DMS79 treated with DMSO at 0.1 percent for 48 hours (cell line): Measurements from ENCODE around the gene SLC2A9.
A peak's percentile ranks its signal among the peaks of the same experiment; 100 is the strongest.

Source experiments
- DNase-seq: peaks from one replicate; lab custom pipeline; 2025; lab: John Stamatoyannopoulos, UW

SLC2A9 gene

DNA sequence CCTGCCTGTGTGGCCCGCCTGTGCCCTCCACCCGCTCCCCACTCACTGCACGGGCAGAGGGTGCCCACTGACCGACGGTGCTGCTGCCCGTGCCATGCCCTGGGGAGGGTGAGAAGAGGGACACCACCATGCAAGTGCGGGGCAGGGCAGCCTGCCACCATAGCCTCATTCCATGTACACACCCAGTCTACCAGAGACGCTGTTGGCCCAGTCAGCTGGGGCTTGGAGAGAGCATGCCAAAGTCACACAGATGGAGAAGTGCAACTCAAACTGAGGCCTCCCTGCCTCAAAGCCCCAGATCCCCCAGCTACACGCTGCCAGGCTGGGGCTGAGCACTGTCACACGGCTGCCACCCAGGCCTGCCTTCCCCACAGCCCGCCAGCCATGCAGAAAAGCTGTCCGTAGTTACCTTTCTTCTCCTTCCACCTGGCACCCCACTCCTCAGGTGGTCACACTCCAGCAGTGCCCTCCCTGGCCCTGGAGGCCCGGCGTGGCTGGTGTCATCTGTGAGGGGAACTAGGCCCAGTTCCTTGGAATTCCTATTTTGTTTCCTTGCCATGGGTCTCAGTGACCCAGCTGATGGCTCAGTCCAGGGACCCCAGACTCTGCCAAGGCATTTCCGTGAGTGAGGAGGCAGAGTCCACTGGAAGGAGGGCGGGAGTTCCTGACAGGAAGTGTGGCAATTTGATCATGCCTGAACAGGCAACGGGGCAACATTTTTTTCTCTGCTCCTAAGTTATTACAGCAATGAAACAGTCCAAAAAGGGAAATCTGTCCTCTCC, at the start of gene SLC2A9:
SLC2A9 (minus strand) TSS at position 627 of the 782 bp plus-strand sequence; CDS start at position 559, 68 bp downstream.
- no peak for DNase-seq

DNA sequence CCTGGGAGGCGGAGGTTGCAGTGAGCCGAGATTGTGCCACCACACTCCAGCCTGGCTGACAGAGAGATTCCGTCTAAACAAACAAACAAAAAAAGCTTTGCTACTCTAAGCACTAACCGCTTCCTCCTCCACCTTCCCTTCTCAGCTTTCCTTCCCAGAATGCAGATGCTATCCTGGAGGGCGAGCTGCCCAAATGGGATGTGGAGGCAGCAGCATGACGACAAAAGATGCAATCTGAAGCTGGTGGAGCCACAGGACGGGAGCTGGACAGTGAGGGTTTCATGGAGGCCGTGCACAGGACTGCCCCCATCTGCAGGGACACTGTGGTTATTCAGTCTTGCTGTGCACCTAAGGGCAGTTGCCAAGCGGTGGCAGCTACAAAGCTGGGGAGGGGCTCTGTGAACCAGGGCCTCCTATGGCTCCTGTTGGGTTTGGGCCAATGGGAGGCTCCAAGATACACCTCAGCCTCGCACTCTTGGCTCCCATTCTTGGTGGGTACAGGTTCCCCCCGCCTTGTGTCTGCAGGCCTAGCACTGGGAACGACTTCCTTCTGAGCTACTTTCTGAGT, 47.9 kb upstream of the SLC2A9 start:
- DNase-seq, result no peak

DNA sequence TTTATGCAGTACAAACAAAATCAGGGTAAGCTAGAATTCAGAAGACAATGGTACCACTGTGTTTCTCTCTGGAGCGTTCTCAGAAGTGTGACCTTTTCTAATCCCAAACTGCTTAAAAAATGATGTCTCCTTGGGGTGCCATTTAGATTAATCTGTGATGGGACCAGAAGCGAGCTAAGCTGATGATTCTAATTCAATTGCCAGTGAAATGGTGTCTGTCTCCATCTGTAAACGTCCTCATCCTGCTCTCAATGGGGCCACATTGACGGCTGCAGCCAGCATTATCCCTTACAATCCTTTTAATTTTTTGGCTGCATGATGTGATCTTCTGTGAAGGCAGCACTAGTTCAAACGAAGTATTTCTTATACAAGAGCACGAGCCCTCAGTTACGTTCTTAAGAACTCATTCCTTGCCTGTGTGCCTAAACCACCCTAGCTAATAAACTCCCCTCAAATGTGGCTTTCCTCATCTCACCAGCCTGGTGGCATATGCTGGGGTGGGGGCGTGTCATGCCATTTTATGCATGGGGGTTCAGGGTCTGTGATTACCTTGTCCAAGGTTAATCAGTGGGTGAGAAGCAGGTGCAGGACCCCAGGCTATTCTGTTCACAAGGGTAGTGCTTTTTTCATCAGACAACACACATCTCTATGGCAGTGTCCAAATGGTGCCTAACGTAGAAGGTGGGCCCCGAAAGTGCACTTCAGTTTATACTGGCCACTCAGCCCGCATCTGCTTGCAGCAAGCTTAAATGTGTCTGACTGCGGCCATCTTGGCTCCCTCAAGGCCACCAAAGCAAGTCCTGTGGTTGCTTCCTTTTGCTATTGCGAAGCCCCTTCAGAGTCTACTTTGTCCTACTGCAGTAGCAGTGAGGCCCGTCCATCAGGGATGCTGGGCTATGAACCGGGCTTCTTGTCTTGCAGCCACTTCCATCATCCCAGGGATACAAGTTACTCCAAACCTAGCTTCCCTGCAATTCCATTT, 45.7 kb upstream of the SLC2A9 start:
- DNase-seq, result no peak

DNA sequence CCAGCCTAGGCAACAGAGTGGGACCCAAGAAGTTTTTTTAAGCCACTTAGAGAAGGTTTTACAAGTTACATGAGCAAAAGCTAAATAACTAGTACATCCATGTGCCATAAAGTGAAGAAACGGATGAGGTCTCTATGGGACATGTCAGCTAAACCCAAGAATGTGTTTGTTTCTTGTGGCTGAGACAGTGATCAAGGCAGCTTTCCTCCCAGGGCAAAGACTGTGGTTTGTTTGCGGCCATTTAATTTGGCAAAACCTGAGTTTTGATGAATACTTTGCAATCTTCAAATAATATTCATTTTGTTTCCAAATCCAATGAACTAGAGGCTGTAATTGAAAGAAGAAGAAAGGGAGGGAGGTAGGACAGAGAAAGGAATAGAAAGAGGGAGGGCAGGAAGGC, 44.9 kb upstream of the SLC2A9 start:
- no peak for DNase-seq

DNA sequence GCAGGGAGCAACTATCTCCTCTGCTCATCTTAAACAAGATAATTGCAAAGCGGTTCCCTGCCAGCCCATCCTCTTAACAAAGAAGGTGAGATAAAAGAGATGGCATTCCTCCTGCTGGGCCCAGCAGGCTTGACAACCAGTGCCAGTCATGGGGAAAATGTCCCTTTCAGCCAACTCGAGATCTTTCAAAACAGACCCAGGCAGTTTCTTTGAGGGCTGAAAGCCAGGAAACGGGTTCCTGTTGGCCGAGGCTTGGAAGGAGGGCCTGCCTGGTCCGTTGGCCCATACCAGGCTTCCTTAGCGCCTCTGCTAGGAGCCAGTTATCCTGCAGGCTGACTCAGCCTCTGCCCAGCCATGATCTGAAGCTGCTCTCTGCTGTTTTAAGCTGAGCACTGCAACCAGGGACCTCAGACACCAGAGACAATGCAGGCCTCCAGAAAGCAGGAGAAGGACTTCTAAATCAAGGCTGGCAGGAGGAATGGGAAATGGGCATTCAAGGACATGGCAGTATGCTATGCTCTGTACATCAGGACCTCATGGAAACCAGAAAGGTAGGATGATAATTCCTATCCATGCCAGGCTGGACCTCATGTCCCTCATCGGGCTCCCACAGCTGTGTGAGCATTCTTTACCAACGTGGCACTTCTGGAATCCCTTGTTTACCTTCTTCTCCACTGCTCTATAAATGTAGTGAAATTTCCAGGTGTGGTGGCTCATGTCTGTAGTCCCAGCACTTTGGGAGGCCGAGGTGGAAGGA, 42.4 kb upstream of the SLC2A9 start:
- DNase-seq, result no peak

DNA sequence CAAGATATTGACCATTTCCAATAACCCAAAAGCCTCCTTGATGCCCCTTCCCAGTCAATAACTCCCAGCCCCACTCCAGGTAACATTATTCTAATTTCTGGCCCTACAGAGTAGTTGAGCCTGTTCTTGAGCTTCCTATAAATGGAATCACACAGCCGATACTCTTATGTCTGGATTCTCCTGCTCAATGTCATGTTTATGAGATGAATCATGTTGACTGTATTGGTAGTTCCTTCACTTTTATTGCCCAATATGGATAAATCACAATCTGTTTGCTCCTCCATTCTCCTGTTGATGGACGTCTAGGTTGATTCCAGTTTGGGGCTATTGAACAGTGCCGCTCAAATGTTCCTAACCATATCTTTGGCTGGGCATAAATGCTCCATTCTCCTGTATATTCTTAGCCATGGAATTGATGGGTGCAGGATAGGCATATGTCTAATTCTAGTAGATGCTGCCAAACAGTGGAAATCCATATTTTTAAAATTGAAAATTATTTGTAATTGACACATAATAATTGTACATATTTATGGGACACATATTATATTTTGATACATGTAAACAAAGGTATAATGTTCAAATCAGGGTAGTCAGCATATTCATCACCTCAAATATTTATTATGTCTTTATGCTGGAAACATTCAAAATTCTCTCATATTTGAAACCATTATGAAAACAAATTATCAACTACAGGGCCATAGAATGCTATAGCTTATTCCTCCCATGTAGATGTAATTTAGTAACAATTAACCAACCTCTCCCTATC, 40.5 kb upstream of the SLC2A9 start:
- DNase-seq, result no peak

DNA sequence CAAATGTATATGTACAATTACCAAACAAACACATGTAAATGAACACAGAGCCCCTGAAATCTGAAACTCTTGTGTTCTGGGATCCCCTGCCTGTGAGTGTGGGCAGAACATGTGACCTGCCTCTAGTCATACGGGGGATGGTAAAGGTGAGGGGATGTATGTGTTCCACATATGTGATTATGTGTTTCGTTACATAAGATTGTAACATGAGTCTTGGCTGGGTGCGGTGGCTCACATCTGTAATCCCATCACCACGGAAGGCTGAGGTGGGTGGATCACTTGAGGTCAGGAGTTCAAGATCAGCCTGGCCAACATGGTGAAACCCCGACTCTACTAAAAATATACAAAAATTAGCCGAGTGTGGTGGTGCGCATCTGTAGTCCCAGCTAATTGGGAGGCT, 37.1 kb upstream of the SLC2A9 start:
- no peak for DNase-seq

DNA sequence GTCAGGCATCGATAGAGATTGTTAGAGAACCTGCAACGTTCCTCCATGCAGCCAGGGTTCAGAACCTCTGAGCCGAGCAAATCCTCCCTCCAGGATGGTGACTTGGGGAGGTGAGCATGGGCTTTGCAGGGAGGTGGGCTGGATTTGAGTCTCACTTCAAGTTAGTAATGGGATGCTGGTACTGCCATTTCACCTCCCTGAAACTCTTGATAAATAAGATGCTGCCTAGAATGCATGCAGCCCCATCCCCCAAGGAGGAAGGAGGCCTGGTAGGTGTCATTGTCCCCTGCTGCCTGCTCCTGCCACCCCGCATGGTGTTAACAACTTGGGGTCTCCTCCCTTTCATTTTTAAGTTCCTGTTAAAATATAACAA, 35.7 kb upstream of the SLC2A9 start:
- DNase-seq, result no peak

DNA sequence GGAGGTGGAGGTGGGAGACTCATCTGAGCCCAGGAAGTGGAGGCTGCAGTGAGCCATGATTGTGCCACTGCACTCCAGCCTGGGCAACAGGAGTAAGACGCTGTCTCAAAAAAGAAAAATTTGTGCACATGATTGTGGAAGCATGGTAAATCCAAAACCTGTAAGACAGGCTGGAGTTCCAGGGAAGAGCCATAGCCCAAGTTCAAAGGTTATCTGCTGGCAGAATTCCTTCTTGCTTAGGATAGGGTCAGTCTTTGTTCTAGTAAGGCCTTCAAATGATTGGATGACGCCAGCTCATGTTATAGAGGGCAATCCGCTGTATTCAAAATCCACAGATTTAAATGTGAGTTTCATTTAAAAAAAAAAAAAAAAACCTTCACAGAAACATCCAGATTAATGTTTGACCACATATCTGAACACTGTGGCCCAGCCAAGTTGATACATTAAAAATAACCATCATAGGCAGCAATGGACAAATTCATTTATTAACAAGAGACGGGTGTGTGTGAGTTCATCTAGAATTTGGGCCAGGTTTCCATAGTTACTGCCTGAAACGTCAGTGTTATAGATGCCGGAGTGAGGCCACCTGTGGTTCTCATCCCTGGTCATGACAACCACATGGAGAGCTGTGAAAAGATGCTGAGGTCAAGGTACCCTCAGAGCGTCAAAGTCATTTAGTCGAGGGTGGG, 35.2 kb upstream of the SLC2A9 start:
- DNase-seq, result no peak

DNA sequence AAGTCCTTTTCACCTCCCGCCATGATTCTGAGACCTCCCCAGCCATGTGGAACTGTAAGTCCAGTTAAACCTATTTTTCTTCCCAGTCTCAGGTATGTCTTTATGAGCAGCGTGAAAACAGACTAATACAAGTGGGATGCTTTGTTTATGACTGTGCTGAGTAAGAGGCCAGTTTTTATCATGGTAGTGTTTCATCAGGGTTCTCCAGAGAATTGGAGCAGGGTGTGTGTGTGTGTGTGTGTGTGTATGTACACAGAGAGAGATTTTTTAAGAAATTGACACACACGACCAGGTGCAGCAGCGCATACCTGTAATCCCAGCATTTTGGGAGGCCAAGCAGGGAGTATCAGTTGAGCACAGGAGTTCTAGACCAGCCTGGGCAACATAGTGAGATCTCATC, 34.6 kb upstream of the SLC2A9 start:
- DNase-seq, result no peak

DNA sequence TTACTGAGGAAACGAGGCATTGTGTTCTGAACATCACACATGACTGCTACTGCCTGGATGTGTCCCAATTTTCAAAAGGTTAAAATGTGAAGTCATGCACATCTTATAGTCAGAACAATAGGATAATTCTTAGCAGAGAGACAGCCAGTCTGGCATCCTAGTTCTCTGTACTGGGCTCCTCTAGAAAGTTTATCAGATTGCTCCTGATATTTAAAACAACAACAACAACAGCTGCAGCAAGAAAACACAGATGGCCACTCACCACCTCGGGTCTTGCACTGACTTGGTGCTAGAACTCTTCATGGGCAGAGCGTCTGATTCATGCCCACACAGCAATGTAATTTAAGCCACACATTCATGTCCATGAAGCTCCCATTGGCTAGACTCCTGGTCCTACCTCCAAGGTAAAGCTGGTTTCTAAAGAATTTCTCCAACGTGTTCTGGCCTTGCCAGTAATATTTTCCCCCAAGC, 33.3 kb upstream of the SLC2A9 start:
- DNase-seq, result peak; percentile 79

DNA sequence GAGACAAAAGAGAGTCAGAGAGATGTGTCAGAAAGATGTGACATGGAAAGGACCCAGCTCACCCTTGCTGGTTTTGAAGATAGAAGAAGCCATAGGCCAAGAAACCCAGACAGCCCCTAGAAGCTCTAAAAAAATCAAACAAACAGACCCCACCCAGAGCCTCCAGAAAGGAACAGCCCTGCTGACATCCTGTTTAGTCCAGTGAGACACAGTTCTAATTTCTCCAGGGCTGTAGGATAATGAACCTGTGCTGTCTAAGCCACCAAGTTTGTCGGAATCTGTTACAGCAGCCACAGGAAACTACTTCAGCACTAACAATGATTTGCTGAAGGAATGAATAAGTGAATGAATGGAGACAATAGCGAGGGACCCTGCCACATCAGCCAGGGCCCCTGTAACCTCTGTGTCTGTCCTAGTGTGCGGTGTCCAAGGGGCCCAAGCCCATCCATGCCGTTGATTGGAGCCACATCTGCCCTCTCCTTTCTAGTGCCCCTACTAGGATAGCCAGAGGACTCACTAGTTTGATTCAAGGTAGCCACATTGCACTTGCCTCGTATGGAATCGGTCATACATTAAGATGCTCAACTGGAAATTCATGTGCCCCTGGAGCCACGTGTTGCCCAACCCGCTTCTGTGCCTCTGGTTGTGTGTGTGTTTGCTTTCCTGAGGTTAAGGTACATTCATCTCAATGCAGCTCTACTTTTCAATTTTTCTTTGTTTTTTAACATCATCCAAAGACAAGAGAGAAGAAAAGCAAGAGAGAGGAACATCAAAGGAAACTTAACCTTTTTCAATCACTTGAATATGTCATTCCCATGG, 32.5 kb upstream of the SLC2A9 start:
- no peak for DNase-seq

DNA sequence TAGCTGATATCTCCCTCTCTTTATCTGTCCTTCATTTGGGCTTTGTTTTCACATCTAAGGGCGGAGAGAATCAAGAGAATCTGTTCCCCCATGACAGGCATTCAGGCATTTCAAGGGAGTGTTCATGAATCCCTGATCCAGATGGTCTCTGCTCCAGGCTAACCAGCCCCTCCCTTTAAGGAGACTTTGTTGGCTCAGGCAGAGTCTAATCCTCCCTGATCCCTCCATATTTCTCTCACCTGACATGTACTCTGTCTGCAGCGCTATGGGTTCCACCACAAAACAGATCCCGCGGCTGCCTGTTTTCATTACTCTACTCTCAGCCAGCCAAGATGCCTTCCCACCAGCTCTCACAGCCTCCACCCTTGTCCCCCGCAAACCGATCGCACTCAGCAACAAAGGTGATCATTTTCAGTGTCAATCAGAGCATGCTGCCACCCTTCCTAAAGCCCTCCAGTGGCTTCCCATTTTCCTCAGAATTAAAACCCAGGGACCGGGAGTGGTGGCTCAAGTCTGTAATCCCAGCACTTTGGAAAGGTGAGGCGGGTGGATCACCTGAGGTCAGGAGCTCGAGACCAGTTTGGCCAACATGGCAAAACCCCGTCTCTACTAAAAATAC, 30.3 kb upstream of the SLC2A9 start:
- no peak for DNase-seq

DNA sequence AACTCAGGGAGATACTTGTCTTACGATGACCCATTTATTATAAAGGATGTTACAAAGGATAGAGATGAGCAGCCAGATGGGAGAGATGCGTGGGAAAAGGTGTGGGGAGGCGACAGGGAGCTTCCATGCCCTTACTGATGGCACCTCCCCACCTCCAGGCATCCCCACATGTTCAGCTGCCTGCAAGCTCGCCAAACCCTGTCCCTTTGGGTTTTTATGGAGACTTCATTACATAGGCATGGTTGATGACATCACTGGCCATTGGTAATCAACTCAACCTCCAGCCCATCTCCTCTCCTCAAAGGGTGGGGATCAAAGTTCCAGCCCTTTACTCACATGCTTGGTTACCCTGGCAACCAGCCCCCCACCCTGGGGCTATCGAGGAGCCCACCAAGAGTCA, 29.4 kb upstream of the SLC2A9 start:
- DNase-seq, result no peak

DNA sequence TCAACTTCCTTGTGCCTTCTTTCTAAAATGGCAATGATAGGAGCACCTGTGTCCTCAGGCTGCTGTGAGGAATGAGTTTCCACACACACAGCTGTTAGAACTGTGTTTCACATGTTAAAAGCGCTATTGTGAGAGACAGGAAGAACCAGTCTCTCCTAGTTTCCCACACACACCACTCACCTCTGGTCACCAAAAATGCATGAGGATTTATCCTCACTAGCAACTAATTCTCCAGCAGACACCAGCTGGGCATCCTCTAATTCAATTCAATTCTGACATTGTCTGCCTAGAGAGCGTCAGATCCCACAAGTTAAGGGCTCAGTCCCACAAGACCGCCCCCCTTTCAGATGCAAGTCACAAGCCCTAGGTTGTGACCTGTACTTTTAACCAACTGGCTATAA, 29.0 kb upstream of the SLC2A9 start:
- DNase-seq, result no peak

DNA sequence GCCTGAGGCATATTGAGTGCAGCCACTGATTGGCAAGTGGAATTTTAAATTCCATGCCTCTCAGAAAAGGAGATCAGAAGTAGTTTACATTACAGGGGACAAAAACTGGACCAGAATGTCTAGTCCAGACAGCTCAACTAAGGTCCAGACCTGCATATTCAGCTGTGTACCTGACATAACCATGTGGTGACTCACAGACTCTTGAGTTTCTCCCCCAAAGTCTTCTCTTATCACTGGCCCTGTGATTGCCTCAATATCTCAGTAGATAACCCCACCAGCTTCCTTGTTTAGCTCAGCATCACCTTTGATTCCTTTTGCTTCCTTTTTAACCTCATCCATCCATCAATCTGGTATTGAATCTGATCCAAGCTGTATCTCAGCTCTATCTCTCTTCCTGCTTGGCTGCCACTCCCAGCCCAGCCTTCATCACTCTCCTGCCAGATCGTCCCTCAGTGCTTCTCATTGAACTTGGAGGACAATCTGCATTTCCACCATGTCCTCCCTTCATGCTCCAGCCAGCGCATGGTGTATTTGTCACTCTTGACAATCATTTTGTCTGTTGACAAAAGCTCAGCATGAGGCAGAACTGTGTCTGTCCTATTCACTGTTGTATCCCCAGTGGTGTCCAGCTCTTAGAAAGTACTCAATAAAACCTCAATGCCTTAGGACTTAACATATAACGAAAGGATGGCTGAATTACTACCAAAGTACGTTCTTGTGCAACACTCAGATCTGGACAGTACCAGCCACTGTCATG, 27.8 kb upstream of the SLC2A9 start:
- DNase-seq, result no peak

DNA sequence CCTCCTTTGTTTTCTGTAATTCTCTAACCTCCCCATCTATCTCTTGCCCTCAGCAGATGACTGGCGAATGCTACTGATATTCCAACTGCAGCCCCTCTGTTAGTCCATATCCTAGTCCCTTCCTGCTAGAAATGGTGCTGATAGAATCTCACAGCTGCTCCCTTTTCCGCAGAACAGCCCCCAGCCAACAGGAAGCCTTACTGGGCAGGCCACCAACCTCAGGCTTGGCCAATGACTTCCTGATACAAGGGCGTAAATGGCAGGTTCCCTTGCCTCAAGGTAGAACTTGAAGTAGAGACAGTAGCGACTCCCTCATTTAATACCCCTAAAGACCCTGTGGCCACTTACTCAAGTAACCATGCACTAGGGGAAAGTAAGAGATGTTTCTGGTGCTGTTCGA, 26.7 kb upstream of the SLC2A9 start:
- DNase-seq, result no peak

DNA sequence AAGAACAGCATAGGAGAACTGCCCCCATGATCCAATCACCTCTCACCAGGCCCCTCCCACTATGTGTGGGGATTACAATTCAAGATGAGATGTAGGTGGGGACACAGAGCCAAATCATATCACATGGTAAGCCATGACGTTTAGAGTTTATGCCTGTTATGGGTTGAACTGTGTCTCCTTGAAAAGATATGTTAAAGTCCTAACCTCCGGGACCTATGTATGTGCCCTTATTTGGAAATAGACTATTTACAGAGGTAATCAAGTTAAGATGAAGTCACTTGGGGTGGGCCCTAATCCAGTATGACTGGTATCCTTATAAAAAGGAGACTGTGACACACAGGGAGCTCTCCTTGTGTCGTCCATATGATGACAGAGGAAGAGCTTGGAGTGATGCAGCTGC, 25.2 kb upstream of the SLC2A9 start:
- no peak for DNase-seq
